GM12878 (cell line): ENCODE measurements around the gene GSTO1. TPM values are rescaled to one million over a fixed set of nuclear protein-coding genes. Genes with fewer than 3 reads are reported as not detected.

ENCODE experiments used
- ATAC-seq: fragments of 200-7000 bp; cut with Tn5 transposase; 3 replicates; pipeline ENCODE4 v1.9.1; 2020; ENCODE audit warnings: mild to moderate bottlenecking, moderate library complexity
- BruUV-seq: library from RNA; stranded (reverse); fragments of 400-500 nt; replicated peaks from 2 replicates; lab custom pipeline; 2021; lab: Mats Ljungman, UMichigan
- CTCF ChIA-PET: fragments of 300-600 bp; sonication (Branson Sonifier 250); formaldehyde crosslinking; extraction: SDS; loops from one replicate; lab custom pipeline; 2021; ENCODE audit warnings: inconsistent platforms; lab: Yijun Ruan, JAX
- POLR2A ChIA-PET: fragments of 350-600 bp; formaldehyde crosslinking; extraction: SDS; loops from one replicate; lab custom pipeline; 2021; ENCODE audit warnings: inconsistent platforms; lab: Charles Lee
- RAD21 ChIA-PET: fragments of 300-600 bp; sonication (Branson Sonifier 250); formaldehyde crosslinking; loops from one replicate; lab custom pipeline; 2023; ENCODE audit warnings: antibody characterized with exemption; ENCODE audit not compliant: unreplicated experiment; lab: Charles Lee
- SMC1A ChIA-PET: fragments of 300-600 bp; sonication (Branson Sonifier 250); formaldehyde crosslinking; loops from one replicate; lab custom pipeline; 2023; ENCODE audit not compliant: unreplicated experiment, uncharacterized antibody; lab: Charles Lee
- DNase-seq: peaks from one replicate; pipeline ENCODE4 v3.0.0-alpha.2; 2011; ENCODE audit warnings: low read depth, low spot score
- FAIRE-seq: peaks from 3 replicates; lab custom pipeline; 2011; peaks lifted over from hg19 to GRCh38; lab: Jason Lieb, UNC
- H2AFZ ChIP-seq: 2 replicates; pipeline ENCODE4 v1.6.0; 2011; ENCODE audit warnings: low read depth, low read length, control low read depth; ENCODE audit not compliant: control insufficient read depth
- H3K27ac ChIP-seq: 2 replicates; pipeline ENCODE4 v1.5.1; 2011; ENCODE audit warnings: control low read depth; ENCODE audit not compliant: control insufficient read depth, insufficient read depth
- H3K27me3 ChIP-seq, 2 experiments: replicated peaks in 1 of 2; 2 replicates each; pipeline versions ENCODE4 v1.6.0 to v1.6.1; 2011; ENCODE audit warnings: low read length in 1 of 2; ENCODE audit not compliant: control insufficient read depth in 2 of 2, insufficient read depth in 2 of 2
- H3K36me3 ChIP-seq, 2 experiments: 2 replicates each; pipeline ENCODE4 v1.5.1; 2011; ENCODE audit warnings: low read length in 1 of 2; ENCODE audit not compliant: control insufficient read depth in 2 of 2, insufficient read depth in 2 of 2
- H3K4me1 ChIP-seq: 2 replicates; pipeline ENCODE4 v1.6.1; 2011; ENCODE audit warnings: mild to moderate bottlenecking, low read length, moderate library complexity, mixed read lengths; ENCODE audit not compliant: control insufficient read depth, insufficient read depth
- H3K4me2 ChIP-seq: 2 replicates; pipeline ENCODE4 v1.6.0; 2011; ENCODE audit warnings: control low read depth; ENCODE audit not compliant: control insufficient read depth, insufficient read depth
- H3K4me3 ChIP-seq: fragments of 200-600 bp; sonication (generic); 2 replicates; pipeline ENCODE4 v1.5.1; 2016
- H3K79me2 ChIP-seq: 2 replicates; pipeline ENCODE4 v1.6.0; 2011; ENCODE audit warnings: low read length; ENCODE audit not compliant: control insufficient read depth, insufficient read depth
- H3K9ac ChIP-seq: 2 replicates; pipeline ENCODE4 v1.8.0; 2011; ENCODE audit warnings: low read length, control low read depth, mixed read lengths; ENCODE audit not compliant: control insufficient read depth, insufficient read depth
- H3K9me3 ChIP-seq: replicated peaks from 3 replicates; pipeline ENCODE4 v1.5.1; 2011; ENCODE audit warnings: mild to moderate bottlenecking, low read length; ENCODE audit not compliant: control insufficient read depth, insufficient read depth
- H4K20me1 ChIP-seq: 2 replicates; pipeline ENCODE4 v1.6.0; 2011; ENCODE audit not compliant: control insufficient read depth, insufficient read depth
- BCL11A ChIP-seq: IDR thresholded peaks from 2 replicates; pipeline ENCODE4 v1.6.1; 2011; ENCODE audit warnings: low read depth, low read length
- BHLHE40 ChIP-seq, 2 experiments: fragments of 450-650 bp in 1 of 2; IDR thresholded peaks; 2 replicates each; pipeline ENCODE4 v1.6.1; 2011 to 2017; ENCODE audit warnings: low read depth in 2 of 2, borderline replicate concordance in 1 of 2, improper control_type of control experiment in 1 of 2, low read length in 1 of 2, mild to moderate bottlenecking in 1 of 2
- BMI1 ChIP-seq: fragments of 450-650 bp; IDR thresholded peaks from 2 replicates; pipeline ENCODE4 v1.6.1; 2016; ENCODE audit warnings: mild to moderate bottlenecking, moderate library complexity, borderline replicate concordance
- CHD4 ChIP-seq: fragments of 200-600 bp; sonication (generic); IDR thresholded peaks from 2 replicates; pipeline ENCODE4 v1.6.1; 2016; ENCODE audit warnings: mild to moderate bottlenecking
- EGR1 ChIP-seq, 2 experiments: IDR thresholded peaks; 1 replicate in 1 of 2; 2 replicates in 1 of 2; pipeline ENCODE4 v1.6.1; 2011 to 2012; ENCODE audit warnings: low read depth in 2 of 2, low read length in 2 of 2, borderline replicate concordance in 1 of 2, mild to moderate bottlenecking in 1 of 2, moderate library complexity in 1 of 2
- FOXK2 ChIP-seq: fragments of 450-650 bp; IDR thresholded peaks from 2 replicates; pipeline ENCODE4 v1.6.1; 2017; ENCODE audit warnings: mild to moderate bottlenecking, moderate library complexity
- FOXM1 ChIP-seq: IDR thresholded peaks from 2 replicates; pipeline ENCODE4 v1.6.1; 2012; ENCODE audit warnings: low read depth, mild to moderate bottlenecking, inconsistent platforms, low read length, moderate library complexity
- IKZF1 ChIP-seq: fragments of 450-650 bp; conservative IDR thresholded peaks from 2 replicates; pipeline ENCODE4 v1.6.1; 2017; ENCODE audit warnings: antibody characterized with exemption, mild to moderate bottlenecking
- RUNX3 ChIP-seq: IDR thresholded peaks from 2 replicates; pipeline ENCODE4 v1.6.1; 2012; ENCODE audit warnings: low read length, inconsistent platforms
- SMC3 ChIP-seq: IDR thresholded peaks from 2 replicates; pipeline ENCODE4 v1.6.1; 2011; ENCODE audit warnings: low read length, improper control_type of control experiment, borderline replicate concordance
- TBL1XR1 ChIP-seq: IDR thresholded peaks from 2 replicates; pipeline ENCODE4 v1.6.1; 2012; ENCODE audit warnings: low read depth, low read length, improper control_type of control experiment
- WRNIP1 ChIP-seq: IDR thresholded peaks from 2 replicates; pipeline ENCODE4 v1.6.1; 2011; ENCODE audit warnings: low read depth, low read length, improper control_type of control experiment, borderline replicate concordance
- ZNF274 ChIP-seq: IDR thresholded peaks from one replicate; pipeline ENCODE4 v1.8.0; 2011; ENCODE audit not compliant: insufficient read length, insufficient read depth
- ZNF384 ChIP-seq: IDR thresholded peaks from 2 replicates; pipeline ENCODE4 v1.6.1; 2012; ENCODE audit warnings: low read depth, mild to moderate bottlenecking, low read length, improper control_type of control experiment, borderline replicate concordance
- WGBS: methylation state at CpG from one replicate; pipeline ENCODE4 v1.1.6; 2016; ENCODE audit warnings: low lambda C conversion rate; ENCODE audit not compliant: insufficient replicate concordance, insufficient coverage; ENCODE audit errors: missing lambda C conversion rate; 5-methylcytosine and 5-hydroxymethylcytosine counted together
- in situ Hi-C: fragments of 300-500 bp; cut with MboI; formaldehyde crosslinking; loops from 9 replicates; pipeline ENCODE4 v1.14.3; 2018; ENCODE audit warnings: mixed read lengths
- intact Hi-C: fragments of 100-400 bp; cut with micrococcal nuclease; formaldehyde crosslinking; loops from one replicate; pipeline ENCODE4 v1.14.2; 2022; ENCODE audit not compliant: unreplicated experiment
- polyA plus RNA-seq, 11 experiments: library from polyadenylated mRNA; depleted of rRNA in 4 of 11; unstranded in 6 of 11; stranded (reverse) in 5 of 11; fragments of >200 nt; fragmentation: Nextera tagmentation in 4 of 11; fragmentation: Illumina TruSeq in 1 of 11; extraction: Ambion mirVana in 4 of 11; extraction: Trizol in 1 of 11; gene quantifications; 1 replicate in 1 of 11; 2 replicates in 10 of 11; pipeline versions ENCODE4 v1.2.1 to v1.2.3, GENCODE V29; 2011 to 2016; ENCODE audit warnings: inconsistent platforms in 2 of 11, missing spikeins in 2 of 11, low read depth in 1 of 11
- total RNA-seq, 4 experiments: library from RNA; depleted of rRNA in 3 of 4; stranded (reverse); fragments of >200 nt in 3 of 4; fragmentation: Illumina TruSeq in 1 of 4; extraction: Trizol in 1 of 4; gene quantifications; 2 replicates each; pipeline versions ENCODE4 v1.2.1 to v1.2.3, GENCODE V29; 2013 to 2021
- TF ChIP-seq, protein P1 (sequence below), 3 experiments: IDR thresholded peaks in 2 of 3; conservative IDR thresholded peaks in 1 of 3; 2 replicates each; pipeline ENCODE4 v1.5.1; 2011; ENCODE audit warnings: low read depth in 3 of 3, low read length in 3 of 3, mild to moderate bottlenecking in 3 of 3, control low read depth in 2 of 3, moderate library complexity in 2 of 3, inconsistent platforms in 1 of 3, mixed read lengths in 1 of 3; ENCODE audit not compliant: control insufficient read depth in 2 of 3, insufficient read depth in 1 of 3; ENCODE audit errors: extremely low read depth in 1 of 3
- TF ChIP-seq, protein P2 (sequence below): fragments of 450-650 bp; IDR thresholded peaks from 2 replicates; pipeline ENCODE4 v1.6.1; 2016; ENCODE audit warnings: mild to moderate bottlenecking, moderate library complexity, borderline replicate concordance

The GSTO1 gene
- total and polyA plus RNA-seq, 10 of the 15 experiments (the other 5 are each of a cell fraction or from before 2014, with no cell fraction given) = 53.1 to 197 (median 112) TPM

DNA sequence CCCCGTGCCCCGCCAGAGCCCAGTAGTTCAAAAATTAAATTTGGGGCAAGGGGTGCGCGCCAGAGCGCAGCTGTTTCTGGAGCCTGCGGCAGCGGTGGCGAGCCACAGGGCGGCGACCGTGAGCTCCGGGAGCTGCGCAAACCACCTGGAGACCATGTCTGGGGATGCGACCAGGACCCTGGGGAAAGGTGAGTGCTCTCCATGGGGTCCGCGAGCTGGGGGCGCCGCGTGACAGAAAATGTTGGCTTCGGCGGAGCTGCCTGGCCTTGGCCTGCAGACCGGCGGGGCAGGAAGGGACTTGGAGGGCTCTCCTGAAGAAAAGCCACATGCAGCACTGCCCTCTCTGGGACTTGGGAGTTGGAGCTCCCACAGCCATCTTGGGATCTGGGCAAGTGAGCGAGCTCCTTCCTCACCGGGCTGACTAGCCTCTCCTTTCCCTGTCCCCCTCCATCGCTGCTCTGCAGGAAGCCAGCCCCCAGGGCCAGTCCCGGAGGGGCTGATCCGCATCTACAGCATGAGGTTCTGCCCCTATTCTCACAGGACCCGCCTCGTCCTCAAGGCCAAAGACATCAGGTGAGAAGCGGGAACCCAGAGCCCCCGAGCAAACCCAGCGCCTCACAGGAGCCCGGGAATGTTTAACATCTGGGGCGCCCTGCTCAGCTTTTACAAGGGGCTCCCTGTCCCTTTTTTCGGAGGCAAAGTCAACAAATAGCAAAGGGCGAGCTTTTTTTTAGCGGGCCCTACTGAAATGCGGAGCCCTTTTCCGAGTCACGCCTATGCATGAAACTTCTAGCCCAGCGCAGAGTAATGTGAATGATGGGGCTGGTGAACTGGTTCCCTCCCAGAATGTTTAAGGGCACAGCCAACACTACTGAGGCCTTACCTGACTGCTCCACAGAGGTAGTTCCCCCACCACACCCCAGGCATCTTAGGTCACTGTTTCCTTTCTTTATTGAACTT, 20.4 kb downstream of the GSTO1 start:
- H3K36me3 ChIP-seq = no peaks in the 10 kb centered on the region
- BruUV-seq = no TSS peak
- no peaks in the 10 kb centered on the region for H3K9me3 ChIP-seq
- H2AFZ ChIP-seq = no peak overlapping the region
- DNase-seq (no peak), FAIRE-seq (no peak), ATAC-seq (peak; percentile 97)
- in situ Hi-C loops = no loop called here
- intact Hi-C loops = no loop called here
- no peaks in the 10 kb centered on the region for H3K4me1 ChIP-seq
- POLR2A ChIA-PET = interaction anchor here (0.6 to 0.7 kb wide), 2 partner anchors 18 to 1357 kb away, joined by 3 read pairs; no protein-coding TSS in a partner anchor
- H3K79me2 ChIP-seq = no peaks in the 10 kb centered on the region
- SMC1A ChIA-PET = interaction anchor here (0.7 to 4.0 kb wide), 19 partner anchors 8 to 570 kb away, joined by 3 to 38 read pairs (median 4); partner anchors contain the start of genes CFAP58 and GSTO1
- CTCF ChIA-PET = interaction anchor here (0.6 to 9.3 kb wide), 36 partner anchors 8 to 942 kb away, joined by 3 to 120 read pairs (median 4); partner anchors contain the start of genes CFAP43, CFAP58, GSTO1 and SFR1
- no peak overlapping the region for H3K4me3 ChIP-seq
- H3K27me3 ChIP-seq = peaks cover 2% of the 10 kb centered on the region in 2 experiments; a peak in 3 of 4 replicates
- H4K20me1 ChIP-seq = no peaks in the 10 kb centered on the region
- RAD21 ChIA-PET = interaction anchor here (0.8 to 3.7 kb wide), 10 partner anchors 11 to 1416 kb away, joined by 3 to 24 read pairs (median 4); partner anchors contain the start of genes CFAP58 and GSTO1
- WGBS = 17% methylated on average over 42 of the region's 42 CpGs
- no peak overlapping the region for H3K9ac ChIP-seq
- H3K27ac ChIP-seq = no peak overlapping the region
- H3K4me2 ChIP-seq = no peak overlapping the region
- TF ChIP-seq WRNIP1 = no peak
- no peak for TF ChIP-seq BCL11A
- peak in 1 of 2 experiments; percentile 10; a peak in 1 of 4 replicates for TF ChIP-seq BHLHE40 (IDR thresholded peaks at IDR 0.05; ENCODE audit: borderline replicate concordance in 1 of 2, low read depth in 2 of 2, low read length in 1 of 2)
- peak; percentile 31; the same call in 1 of the 2 replicates for TF ChIP-seq SMC3
- TF ChIP-seq FOXK2 = no peak; the same call in 1 of the 2 replicates
- no peak for TF ChIP-seq ZNF274
- 0 out of 2 replicates have a peak, but pooled peaks have one; percentile 30 for TF ChIP-seq RUNX3
- TF ChIP-seq, protein P1, sequence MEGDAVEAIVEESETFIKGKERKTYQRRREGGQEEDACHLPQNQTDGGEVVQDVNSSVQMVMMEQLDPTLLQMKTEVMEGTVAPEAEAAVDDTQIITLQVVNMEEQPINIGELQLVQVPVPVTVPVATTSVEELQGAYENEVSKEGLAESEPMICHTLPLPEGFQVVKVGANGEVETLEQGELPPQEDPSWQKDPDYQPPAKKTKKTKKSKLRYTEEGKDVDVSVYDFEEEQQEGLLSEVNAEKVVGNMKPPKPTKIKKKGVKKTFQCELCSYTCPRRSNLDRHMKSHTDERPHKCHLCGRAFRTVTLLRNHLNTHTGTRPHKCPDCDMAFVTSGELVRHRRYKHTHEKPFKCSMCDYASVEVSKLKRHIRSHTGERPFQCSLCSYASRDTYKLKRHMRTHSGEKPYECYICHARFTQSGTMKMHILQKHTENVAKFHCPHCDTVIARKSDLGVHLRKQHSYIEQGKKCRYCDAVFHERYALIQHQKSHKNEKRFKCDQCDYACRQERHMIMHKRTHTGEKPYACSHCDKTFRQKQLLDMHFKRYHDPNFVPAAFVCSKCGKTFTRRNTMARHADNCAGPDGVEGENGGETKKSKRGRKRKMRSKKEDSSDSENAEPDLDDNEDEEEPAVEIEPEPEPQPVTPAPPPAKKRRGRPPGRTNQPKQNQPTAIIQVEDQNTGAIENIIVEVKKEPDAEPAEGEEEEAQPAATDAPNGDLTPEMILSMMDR (IDR thresholded peaks at IDR 0.05 in 2 of 3, conservative IDR thresholded peaks at IDR 0.05 in 1 of 3; ENCODE audit: control insufficient read depth in 2 of 3, extremely low read depth in 1 of 3, insufficient read depth in 1 of 3, low read depth in 3 of 3, low read length in 3 of 3) = peak; percentile 69 to 97 (median 86)
- no peak for TF ChIP-seq EGR1 (IDR thresholded peaks at IDR 0.05; ENCODE audit: borderline replicate concordance in 1 of 2, low read depth in 2 of 2, low read length in 2 of 2)
- TF ChIP-seq, protein P2, sequence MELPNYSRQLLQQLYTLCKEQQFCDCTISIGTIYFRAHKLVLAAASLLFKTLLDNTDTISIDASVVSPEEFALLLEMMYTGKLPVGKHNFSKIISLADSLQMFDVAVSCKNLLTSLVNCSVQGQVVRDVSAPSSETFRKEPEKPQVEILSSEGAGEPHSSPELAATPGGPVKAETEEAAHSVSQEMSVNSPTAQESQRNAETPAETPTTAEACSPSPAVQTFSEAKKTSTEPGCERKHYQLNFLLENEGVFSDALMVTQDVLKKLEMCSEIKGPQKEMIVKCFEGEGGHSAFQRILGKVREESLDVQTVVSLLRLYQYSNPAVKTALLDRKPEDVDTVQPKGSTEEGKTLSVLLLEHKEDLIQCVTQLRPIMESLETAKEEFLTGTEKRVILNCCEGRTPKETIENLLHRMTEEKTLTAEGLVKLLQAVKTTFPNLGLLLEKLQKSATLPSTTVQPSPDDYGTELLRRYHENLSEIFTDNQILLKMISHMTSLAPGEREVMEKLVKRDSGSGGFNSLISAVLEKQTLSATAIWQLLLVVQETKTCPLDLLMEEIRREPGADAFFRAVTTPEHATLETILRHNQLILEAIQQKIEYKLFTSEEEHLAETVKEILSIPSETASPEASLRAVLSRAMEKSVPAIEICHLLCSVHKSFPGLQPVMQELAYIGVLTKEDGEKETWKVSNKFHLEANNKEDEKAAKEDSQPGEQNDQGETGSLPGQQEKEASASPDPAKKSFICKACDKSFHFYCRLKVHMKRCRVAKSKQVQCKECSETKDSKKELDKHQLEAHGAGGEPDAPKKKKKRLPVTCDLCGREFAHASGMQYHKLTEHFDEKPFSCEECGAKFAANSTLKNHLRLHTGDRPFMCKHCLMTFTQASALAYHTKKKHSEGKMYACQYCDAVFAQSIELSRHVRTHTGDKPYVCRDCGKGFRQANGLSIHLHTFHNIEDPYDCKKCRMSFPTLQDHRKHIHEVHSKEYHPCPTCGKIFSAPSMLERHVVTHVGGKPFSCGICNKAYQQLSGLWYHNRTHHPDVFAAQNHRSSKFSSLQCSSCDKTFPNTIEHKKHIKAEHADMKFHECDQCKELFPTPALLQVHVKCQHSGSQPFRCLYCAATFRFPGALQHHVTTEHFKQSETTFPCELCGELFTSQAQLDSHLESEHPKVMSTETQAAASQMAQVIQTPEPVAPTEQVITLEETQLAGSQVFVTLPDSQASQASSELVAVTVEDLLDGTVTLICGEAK = no peak
- TF ChIP-seq CHD4 = no peak
- TF ChIP-seq ZNF384 = no peak
- no peak for TF ChIP-seq BMI1
- no peak for TF ChIP-seq FOXM1
- TF ChIP-seq TBL1XR1 = no peak
- TF ChIP-seq IKZF1 = no peak
